Fibroblast of skin of right biceps (primary cell): Measurements from ENCODE around the gene DAB2.

Source experiments
- DNase-seq: peaks from one replicate; pipeline ENCODE4 v3.0.0-alpha.2; 2013

Gene DAB2

DNA sequence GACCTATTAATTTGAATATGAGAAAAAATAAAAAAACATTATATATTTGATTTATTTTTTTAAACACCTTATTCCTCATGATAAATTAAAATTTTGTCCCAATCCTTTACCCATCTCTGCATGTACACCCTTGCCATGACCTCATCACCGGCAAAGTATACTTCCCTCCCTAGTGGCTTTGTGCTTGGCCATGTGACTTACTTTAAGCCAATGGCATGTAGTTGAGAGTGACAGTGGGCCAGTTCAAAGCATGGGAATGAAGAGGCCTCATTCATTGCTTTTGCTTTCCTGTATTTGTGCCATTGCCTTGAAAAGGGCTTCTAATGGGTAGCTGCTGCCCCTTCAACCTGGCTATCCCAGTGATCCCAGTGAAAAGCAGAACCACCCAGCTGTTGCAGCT is 91.7 kb downstream of the DAB2 start:
- DNase-seq, result no peak

DNA sequence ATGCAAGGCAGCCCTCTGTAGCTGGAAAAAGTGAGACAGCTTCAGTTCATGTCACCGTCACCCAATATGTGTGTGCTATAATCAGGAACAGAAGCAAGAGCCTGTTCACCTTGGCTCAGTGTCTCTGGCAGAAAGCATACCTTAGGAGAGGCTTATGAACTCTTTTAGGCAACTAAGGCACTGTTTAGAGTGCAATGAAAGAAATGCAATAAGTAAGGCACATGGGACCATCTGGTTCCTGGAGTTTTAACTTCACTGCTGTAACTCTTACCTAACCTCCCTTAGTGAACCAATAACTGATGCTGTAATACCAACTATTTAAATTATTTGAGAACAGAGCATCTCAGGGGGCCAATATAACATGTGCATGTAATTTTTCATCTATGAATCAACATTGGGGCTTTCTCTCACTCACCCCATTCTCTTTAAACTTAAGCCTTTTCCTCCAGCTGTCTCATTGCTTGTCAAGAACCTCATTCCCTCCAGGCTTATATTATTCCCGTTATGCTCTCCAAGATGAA is 92.9 kb downstream of the DAB2 start:
- DNase-seq, result peak; percentile 56

DNA sequence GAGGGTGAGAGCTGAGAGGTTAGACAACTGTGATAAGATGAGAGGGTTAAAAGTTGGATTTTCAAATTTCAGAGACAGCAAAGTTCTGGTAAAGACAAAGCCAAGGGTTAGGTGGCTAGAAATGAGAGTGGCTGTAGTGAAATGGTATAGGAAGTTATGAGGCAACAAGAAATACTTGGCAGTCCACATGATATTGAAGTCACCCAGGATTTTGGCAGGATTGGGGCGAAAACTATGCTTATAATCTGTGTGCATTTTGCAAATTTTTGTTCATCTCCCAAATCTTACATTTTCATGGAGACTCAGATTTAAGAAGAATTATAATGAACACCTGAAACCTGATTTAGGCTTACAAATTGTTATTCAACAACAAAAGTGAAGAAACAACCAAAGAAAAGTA is 96.0 kb downstream of the DAB2 start:
- no peak for DNase-seq

DNA sequence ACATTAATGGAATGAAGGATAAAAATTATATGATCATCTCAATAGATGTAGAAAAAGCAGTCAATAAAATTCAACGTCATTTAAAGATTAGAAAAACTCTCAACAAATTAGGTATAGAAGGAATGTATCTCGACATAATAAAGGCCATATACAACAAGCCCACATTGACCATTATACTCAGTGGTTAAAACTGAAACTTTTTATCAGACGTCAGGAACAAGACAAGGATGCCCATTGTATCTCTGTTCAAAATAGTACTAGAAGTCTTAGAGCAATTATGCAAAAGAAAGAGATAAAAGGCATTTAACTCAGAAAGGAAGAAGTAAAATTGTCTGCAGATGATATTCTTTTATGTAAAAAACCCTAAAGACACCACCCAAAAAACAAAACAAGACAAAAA is 101.2 kb downstream of the DAB2 start:
- DNase-seq, result no peak
